22Rv1 (cell line): ENCODE data around the gene CDK5R1.

Experiments
- H3K27ac ChIP-seq: fragments of 450-650 bp; 2 replicates; pipeline ENCODE4 v1.5.1; 2017
- ZFX ChIP-seq: fragments of 450-650 bp; IDR thresholded peaks from 2 replicates; pipeline ENCODE4 v1.6.1; 2017; ENCODE audit warnings: antibody characterized with exemption, borderline replicate concordance
- TF ChIP-seq, protein P1 (sequence below): fragments of 450-650 bp; IDR thresholded peaks from 2 replicates; pipeline ENCODE4 v1.5.1; 2017; ENCODE audit warnings: mild to moderate bottlenecking

The CDK5R1 gene

DNA sequence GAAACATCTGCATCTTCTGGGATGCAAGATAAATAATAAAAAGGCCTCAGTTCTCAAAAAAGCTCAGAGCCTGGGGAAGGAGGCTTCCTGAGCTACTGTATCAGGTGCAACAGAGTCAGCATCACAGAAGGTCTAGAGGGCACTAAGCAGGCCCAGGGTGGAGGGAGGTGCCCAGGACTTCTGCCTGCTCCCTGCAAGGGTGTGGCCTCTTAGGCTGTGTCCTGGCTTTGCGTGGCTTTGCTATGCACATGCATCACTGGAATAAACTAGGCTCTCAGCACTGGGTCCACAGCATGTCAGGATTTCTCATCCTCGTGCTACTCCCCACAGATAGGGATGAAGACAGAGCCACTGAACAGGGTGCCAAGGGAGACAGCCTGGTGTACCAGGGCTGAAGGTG, 25.5 kb downstream of the CDK5R1 start:
- no peak overlapping the region for H3K27ac ChIP-seq
- no peak for TF ChIP-seq ZFX
- TF ChIP-seq, protein P1, sequence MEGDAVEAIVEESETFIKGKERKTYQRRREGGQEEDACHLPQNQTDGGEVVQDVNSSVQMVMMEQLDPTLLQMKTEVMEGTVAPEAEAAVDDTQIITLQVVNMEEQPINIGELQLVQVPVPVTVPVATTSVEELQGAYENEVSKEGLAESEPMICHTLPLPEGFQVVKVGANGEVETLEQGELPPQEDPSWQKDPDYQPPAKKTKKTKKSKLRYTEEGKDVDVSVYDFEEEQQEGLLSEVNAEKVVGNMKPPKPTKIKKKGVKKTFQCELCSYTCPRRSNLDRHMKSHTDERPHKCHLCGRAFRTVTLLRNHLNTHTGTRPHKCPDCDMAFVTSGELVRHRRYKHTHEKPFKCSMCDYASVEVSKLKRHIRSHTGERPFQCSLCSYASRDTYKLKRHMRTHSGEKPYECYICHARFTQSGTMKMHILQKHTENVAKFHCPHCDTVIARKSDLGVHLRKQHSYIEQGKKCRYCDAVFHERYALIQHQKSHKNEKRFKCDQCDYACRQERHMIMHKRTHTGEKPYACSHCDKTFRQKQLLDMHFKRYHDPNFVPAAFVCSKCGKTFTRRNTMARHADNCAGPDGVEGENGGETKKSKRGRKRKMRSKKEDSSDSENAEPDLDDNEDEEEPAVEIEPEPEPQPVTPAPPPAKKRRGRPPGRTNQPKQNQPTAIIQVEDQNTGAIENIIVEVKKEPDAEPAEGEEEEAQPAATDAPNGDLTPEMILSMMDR: no peak

DNA sequence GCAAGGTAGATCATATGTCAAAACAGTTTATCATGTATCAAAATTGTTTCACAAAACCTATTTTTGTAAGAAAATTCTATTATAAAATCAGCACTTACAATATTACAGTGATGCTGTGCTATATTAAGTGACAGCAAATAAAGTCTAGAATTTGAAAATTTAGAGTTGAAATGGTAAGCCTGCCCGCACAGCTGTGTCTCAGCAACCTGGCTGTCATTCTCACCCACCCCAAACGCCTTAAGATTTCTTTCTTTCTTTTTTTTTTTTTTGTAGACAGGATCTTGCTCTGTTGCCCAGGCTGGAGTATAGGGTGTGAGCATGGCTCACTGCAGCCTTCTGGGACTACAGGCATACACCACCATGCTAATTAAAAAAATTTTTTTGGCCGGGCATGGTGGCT, 26.8 kb downstream of the CDK5R1 start:
- no peak for TF ChIP-seq ZFX
- TF ChIP-seq, protein P1: no peak
- no peak overlapping the region for H3K27ac ChIP-seq

DNA sequence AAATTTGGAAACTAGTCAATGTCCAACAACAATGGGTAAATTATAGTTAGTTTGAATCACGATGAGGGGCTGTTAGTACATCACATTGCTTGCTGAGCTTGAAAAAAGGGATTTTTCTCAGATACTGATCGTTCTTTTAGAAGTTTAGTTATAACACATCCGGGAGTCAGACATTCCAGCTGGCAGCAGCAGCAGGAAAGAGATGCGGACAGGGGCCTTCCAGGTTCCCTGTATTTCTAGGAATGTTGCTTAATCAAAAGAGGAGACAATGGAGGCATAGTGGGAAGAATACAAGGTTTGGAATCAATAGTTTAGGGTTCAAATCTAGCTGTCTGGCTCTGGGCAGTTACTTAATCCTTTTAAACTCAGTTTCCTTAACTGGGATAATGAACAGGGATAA, 27.8 kb downstream of the CDK5R1 start:
- TF ChIP-seq ZFX: no peak
- TF ChIP-seq, protein P1: no peak
- no peak overlapping the region for H3K27ac ChIP-seq

DNA sequence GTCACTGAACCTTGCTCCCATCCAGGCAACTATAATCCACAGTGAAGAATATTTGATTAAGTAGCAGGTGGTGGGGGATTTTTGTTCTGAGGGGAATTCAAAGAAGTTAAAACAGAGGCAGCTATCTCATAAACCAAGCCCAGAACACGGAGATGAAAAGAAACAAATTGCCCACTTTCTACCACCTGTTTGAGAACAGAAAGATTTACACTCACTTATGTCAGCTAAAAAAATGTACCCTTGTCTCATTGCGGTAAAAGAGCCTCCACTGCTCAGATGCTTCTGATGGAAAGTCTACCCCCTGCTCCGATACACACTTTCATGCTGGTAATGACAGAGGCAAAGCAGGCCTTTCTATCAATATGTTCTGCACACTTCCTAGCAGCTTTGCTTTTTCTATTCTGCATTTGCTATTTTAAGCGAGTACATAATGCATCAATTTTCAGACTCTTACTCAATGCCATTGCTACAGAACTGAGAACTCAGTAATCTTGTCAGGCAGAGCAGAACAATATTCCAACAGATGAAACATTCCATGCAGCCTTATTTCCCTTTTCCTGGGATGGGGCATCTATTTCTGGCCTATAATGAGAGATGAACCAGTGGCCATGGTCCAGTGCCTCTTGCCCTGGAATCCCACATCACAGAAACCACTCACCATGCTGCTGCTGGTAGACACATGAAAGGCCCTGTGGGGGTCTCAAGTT, 29.0 kb downstream of the CDK5R1 start:
- no peak overlapping the region for H3K27ac ChIP-seq

DNA sequence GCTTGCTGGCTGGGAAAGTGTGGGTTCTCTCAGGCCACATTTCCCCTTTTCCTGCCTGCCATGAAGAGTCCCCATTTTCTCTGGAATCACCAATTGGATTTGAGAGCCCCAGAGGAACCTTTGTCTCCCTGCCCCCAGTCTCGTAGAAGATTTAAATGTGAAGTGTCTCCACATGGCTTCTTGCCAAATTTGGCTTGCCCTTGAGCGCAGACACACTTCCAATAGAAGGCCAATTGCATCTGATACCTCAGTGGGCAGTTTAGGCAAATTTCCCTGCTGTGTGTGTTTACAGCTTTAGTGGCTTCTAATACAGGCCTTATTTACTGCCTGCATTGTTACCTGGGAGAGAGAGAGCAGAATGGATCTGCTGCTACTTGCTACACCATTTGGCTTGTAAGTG, 29.7 kb downstream of the CDK5R1 start:
- no peak for TF ChIP-seq ZFX
- TF ChIP-seq, protein P1: no peak
- no peak overlapping the region for H3K27ac ChIP-seq

More for the DNA sequence above, 29.0 kb downstream of the CDK5R1 start:
- TF ChIP-seq ZFX: no peak
- TF ChIP-seq, protein P1: no peak

DNA sequence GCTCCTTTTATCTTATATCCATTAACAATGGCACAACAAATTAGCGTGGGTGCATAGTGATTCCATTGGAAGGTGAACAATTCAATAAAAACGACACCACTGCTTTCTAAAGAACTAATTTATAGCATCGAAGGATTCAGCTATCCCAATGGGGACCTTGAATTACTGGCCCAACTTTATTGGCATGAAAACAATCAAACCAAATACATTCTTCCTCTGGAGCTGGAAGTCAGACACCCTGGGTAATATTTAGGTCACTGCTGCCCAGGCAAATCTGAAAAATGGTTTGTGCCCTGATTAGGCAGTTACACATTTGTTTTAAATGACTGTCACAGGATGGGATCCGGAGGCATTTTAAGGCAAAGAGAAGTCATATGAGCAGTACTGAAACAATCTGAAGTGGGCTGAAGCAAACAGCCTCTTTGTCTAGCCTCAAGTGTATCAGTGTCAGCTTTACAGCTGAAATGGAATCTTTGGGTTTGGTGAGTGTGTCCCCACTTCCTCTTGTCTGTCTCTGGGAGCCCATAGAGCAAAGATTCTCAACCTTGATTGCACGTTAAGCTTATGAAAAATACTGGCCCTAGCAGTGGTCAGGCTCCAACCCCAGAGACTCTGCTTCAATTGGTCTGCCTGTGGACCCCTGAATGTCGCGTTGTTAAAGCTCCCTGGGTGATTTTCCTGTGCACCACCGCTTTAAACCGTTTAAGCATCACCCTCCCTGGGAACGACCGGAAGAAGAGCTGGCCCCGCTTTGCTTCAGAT, 30.3 kb downstream of the CDK5R1 start:
- H3K27ac ChIP-seq: no peak overlapping the region
- TF ChIP-seq, protein P1: no peak
- no peak for TF ChIP-seq ZFX

DNA sequence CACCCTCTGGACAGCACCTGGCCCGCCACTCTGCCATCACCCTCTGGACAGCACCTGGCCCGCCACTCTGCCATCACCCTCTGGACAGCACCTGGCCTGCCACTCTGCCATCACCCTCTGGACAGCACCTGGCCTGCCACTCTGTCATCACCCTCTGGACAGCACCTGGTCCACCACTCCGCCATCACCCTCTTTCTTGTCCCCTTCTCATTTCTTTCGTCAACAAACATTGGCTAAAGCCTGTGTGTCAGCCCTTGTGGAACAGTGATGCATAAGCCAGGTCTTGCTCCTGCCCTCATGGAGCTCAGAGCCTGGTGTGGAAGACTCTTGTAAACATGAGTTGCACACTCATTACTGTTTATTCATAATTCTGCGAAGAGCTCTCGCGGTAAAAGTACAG, 31.2 kb downstream of the CDK5R1 start:
- no peak overlapping the region for H3K27ac ChIP-seq
- TF ChIP-seq ZFX: no peak
- TF ChIP-seq, protein P1: no peak
